ENCODE measurements around the gene ATG9B. TPM values are rescaled to one million over a fixed set of nuclear protein-coding genes. Genes with fewer than 3 reads are reported as not detected.
A peak's percentile ranks its signal among the peaks of the same experiment; 100 is the strongest.
"Not testable (repeated sequence)": the region's sequence is repeated elsewhere in the genome, so short reads cannot be mapped to it uniquely, and the experiment has no call there.

Gene ATG9B
- total RNA-seq, 2 donors from 2014 or later = 0.13 to 0.32 TPM

GRCh38 chr7:151045967-151046366, 21.7 kb upstream of the ATG9B start:
- intact Hi-C loops (cut with DNase I) = no loop called here
- ATAC-seq (no peak), DNase-seq (no peak)

DNA sequence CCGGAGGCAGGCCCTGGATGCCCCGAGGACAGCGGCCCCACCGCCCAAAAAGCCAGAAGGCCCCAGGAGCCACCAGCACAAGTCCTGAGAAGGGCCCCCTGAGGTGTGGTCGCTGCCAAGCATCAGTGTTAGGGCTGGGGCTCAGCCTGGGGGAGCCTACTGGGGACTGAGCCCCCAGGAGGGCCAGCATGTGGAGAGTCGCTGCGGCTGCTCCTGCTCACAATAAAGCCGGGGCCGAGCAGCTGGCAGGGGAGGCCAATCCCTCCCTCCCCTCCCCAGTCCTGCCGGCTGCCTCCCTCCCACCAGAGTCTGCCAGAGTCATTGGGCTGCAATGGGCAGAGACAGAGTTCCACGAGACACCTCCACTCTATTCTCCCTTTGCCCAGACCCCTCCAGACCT, 21.0 kb upstream of the ATG9B start:
- DNase-seq (no peak), ATAC-seq (no peak)
- intact Hi-C loops (cut with DNase I) = no loop called here

GRCh38 chr7:151043959-151044358, 19.7 kb upstream of the ATG9B start:
- no peak for ATAC-seq
- DNase-seq = no peak
- intact Hi-C loops (cut with DNase I) = no loop called here

DNA sequence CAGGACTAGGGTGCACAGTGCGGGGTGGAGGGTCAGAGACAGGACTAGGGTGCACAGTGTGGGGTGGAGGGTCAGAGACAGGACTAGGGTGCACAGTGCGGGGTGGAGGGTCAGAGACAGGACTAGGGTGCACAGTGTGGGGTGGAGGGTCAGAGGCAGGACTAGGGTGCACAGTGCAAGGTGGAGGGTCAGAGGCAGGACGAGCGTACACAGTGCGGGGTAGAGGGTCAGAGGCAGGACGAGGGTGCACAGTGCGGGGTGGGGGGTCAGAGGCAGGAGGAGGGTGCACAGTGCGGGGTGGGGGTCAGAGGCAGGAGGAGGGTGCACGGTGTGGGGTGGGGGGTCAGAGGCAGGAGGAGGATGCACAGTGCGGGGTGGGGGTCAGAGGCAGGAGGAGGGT, 19.2 kb upstream of the ATG9B start:
- intact Hi-C loops (cut with DNase I); ATAC-seq: not testable (repeated sequence)

GRCh38 chr7:151040616-151041375, 16.5 kb upstream of the ATG9B start:
- intact Hi-C loops (cut with DNase I) = no loop called here
- DNase-seq (no peak), ATAC-seq (no peak)

More for the DNA sequence above, 19.2 kb upstream of the ATG9B start:
- DNase-seq = not testable (repeated sequence)

DNA sequence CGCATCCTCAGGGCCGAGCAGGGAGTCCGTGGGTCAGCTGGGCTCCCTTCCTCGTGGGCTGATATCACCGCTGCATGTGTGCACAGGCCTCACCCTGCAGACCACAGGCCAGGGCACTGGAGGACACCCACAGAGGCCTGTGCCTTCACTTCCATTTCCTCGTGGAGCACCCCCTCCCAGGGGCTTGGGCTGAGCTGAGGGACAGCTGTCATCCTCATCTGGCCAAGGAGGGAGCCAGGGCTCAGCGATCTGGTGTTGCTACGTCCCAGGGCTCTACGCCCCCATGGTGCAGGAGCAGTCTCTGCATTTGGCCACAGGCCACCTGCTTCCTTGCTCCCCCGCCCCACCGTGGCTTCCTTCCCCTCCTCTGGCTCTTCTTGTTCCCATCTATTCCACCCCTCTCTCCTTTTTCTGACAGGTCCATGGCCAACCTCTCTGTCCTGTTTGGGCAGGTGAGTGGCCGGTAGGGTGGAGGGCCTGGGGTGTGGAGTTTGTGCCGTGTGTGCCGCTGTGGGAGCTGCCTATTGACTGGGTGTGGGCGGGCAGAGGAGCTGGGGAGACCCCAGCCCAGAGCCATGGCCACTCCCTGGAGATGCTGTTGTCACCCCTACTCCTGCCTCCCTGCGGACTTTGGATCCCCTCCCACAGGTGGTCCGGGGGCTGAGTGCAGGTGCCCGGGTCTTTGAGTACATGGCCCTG, 15.7 kb upstream of the ATG9B start:
- ATAC-seq (peak in 1 of 2 donors; percentile 24), DNase-seq (no peak)
- intact Hi-C loops (cut with DNase I) = no loop called here

DNA sequence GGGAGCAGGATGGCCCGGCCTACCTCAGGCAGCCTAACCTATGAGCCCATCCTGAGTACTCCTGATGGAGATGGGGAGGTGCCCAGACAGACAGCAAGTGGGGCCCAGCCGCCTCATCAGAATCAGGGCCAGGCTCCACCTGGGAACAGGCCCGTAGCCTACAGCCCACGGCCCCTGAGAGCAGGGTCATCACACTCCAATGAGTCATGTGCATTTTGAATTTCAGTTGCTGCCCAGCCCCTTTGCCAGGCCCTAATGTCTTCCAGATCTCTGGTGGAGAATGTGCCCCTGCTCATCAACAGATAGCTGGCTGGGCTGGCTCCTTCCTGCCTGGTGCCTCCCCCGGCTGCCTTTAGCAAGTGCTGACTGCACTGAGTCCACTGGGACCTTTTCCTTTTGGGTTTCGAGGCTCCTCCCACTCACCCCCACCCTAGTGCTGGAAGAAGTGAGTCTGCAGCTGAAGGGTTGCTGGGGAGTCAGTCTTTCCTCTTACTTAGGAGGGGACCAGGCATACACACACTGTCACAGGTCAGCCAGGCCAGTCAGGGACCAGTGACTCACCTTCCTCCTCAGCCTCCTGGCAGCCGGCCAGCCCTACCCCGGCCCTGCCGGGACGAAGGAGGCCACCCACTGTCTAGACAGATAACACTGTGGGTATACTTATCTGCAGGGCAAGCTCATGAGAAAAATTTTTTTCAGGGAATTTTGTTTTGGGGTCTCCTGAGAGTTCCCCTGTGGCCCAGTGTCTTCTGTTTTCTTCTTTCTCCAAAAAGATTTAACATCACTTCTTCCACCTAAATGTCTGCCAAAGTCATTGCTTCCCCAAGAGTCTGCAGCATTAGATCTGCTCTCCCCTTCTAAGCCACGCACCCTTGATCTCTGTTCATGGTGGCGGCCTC, 14.9 kb upstream of the ATG9B start:
- ATAC-seq (peak; percentile 35 to 88), DNase-seq (peak; percentile 87)
- intact Hi-C loops (cut with DNase I) = no loop called here

DNA sequence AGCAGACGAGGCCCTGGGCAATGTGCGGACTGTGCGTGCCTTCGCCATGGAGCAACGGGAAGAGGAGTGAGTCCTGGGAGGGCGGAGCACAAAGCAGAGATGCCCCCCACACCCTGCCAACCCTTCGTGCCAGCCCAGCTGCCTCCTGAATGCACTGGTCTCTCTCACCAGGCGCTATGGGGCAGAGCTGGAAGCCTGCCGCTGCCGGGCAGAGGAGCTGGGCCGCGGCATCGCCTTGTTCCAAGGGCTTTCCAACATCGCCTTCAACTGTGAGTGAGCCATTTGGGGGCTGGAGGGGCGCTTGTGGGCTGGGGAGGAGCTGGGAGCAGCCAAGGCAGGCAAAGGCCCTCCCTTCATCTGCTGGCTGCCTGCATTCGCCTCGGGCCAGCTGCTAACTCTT, 11.6 kb upstream of the ATG9B start:
- intact Hi-C loops (cut with DNase I) = no loop called here
- no peak for ATAC-seq
- no peak for DNase-seq

- DNase-seq = no peak
- ATAC-seq = no peak
- intact Hi-C loops (cut with DNase I) = no loop called here
Observed at GRCh38 chr7:151035026-151035717, 10.9 kb upstream of the ATG9B start.

DNA sequence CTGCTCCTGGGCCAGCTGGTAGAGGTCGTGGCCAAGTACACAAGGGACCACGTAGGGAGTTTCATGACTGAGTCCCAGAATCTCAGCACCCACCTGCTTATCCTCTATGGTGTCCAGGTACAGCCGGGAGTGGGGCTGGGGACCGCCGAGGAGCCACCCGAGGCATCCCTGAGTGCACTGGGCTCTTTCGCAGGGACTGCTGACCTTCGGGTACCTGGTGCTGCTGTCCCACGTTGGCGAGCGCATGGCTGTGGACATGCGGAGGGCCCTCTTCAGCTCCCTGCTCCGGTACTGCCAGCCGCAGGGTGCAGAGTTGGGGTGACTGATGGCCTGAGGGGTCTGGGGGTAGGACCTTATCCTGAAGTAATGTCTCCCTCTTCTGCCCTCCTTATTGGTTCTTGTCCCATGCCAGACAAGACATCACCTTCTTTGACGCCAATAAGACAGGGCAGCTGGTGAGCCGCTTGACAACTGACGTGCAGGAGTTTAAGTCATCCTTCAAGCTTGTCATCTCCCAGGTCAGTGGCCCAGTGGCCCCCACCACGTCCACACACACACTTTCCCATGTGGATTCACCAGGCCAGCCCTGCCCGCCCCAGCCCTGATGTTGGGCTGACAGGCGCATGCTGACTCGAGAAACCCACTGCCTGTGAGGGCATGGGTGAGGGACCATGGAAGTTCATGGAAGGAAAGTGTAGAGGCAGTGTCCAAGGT, 10.2 kb upstream of the ATG9B start:
- intact Hi-C loops (cut with DNase I) = no loop called here
- DNase-seq (no peak), ATAC-seq (no peak)

GRCh38 chr7:151033864-151034249, 9.6 kb upstream of the ATG9B start:
- intact Hi-C loops (cut with DNase I) = no loop called here
- DNase-seq (no peak), ATAC-seq (no peak)

GRCh38 chr7:151032936-151033863, 8.9 kb upstream of the ATG9B start:
- DNase-seq = no peak
- no peak for ATAC-seq
- intact Hi-C loops (cut with DNase I) = no loop called here

DNA sequence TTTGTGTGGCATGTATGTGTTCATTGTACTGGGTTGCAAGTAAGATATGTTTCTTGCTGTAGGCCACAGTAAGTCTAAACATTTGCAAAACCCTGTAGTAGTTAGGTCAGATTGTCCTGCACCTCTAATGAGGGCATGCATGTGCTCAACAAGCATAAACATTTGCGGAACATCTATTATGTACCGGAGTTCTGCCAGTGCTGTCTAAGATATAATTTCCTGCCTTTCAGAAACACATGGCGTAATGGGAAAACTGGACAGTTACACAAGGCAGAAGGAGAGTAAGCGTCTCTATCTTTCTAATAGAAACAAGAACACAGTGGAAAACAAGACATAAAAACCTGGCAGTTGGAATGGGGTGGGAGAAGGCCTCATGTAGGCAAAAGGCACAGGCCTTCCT, 6.7 kb upstream of the ATG9B start:
- ATAC-seq = no peak
- intact Hi-C loops (cut with DNase I) = no loop called here
- DNase-seq = no peak

DNA sequence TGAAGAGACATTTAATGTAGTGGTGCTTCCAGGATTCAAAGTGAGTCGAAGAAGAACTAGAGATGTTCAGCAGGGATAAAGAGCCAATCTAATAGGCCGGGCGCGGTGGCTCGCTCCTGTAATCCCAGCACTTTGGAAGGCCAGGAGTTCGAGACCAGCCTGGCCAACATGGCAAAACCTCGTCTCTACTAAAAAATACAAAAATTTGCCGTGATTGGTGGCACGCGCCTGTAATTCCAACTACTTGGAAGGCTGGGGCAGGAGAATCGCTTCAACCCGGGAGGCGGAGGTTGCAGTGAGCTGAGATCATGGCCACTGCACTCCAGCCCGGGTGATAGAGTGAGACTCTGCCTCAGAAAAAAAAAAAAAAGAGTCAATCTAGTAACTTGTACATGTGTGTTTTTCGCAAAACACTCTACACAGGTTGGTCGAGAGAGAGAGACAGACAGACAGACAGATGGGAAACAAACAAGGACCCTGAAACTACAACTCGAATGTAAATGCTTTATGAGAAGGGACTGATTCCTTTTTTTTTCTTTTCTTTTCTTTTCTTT, 4.7 kb upstream of the ATG9B start:
- intact Hi-C loops (cut with DNase I) = loop anchor here in 1 of 2 donors (1.0 to 2.0 kb wide), 2 partner anchors 30 to 82 kb away; partner anchors contain the start of gene SLC4A2
- no peak for ATAC-seq
- DNase-seq = no peak

GRCh38 chr7:151028131-151028947, 4.0 kb upstream of the ATG9B start, which contains the start of gene ABCB8:
Gene ABCB8 (plus strand): TSS chr7:151028450. CDS start chr7:151028516, 66 bp downstream.
- intact Hi-C loops (cut with DNase I) = loop anchor here in 1 of 2 donors (1.0 to 2.0 kb wide), 2 partner anchors 30 to 83 kb away; partner anchors contain the start of gene SLC4A2
- ATAC-seq (peak; percentile 96 to 98), DNase-seq (peak; percentile 97)

- ATAC-seq, DNase-seq: not testable (repeated sequence)
- intact Hi-C loops (cut with DNase I) = loop anchor here in 1 of 2 donors (1.0 to 2.0 kb wide), 2 partner anchors 31 to 84 kb away; partner anchors contain the start of gene SLC4A2
Observed at GRCh38 chr7:151027728-151028130, 3.4 kb upstream of the ATG9B start.
